ENCODE measurements around the gene ODAD4.

Gene ODAD4

GRCh38 chr17:41992576-41992975, 62.2 kb downstream of the ODAD4 start:
- H3K9me2 ChIP-seq (replicated peaks; ENCODE audit: low read depth, low read length), result no peaks in the 10 kb centered on the region
- no peaks in the 10 kb centered on the region for H3K79me2 ChIP-seq (ENCODE audit: insufficient read depth, low read length)
- H3K4me1 ChIP-seq (ENCODE audit: insufficient read depth, low read length, poor library complexity, severe bottlenecking), result no peaks in the 10 kb centered on the region
- no peak overlapping the region for H3K4me3 ChIP-seq (ENCODE audit: low read length, poor library complexity, severe bottlenecking)
- TF ChIP-seq EZH2phosphoT487 (IDR thresholded peaks at IDR 0.05; ENCODE audit: borderline replicate concordance) (no peak), CTCF (conservative IDR thresholded peaks at IDR 0.05; ENCODE audit: low read length) (no peak)
- no peak overlapping the region for H2AFZ ChIP-seq (ENCODE audit: low read length)
- H4K20me1 ChIP-seq (ENCODE audit: insufficient read depth, low read length, poor library complexity, severe bottlenecking), result no peaks in the 10 kb centered on the region
- H3K9me3 ChIP-seq (ENCODE audit: insufficient read depth, low read depth, low read length), result no peaks in the 10 kb centered on the region
- no peak overlapping the region for H3K4me2 ChIP-seq (ENCODE audit: low read depth, low read length, poor library complexity, severe bottlenecking)
- H3K36me3 ChIP-seq (ENCODE audit: insufficient read depth, low read length), result peaks cover 94% of the 10 kb centered on the region; the same call in 1 of the 2 replicates
- no peak overlapping the region for H3K9ac ChIP-seq (ENCODE audit: low read depth, low read length, poor library complexity, severe bottlenecking)
- no peaks in the 10 kb centered on the region for H3K27me3 ChIP-seq (ENCODE audit: insufficient read depth, low read length, poor library complexity, severe bottlenecking)
- 0 out of 2 replicates have a peak, but pooled peaks cover 4% of the 10 kb centered on the region for H3F3A ChIP-seq (ENCODE audit: low read depth)

GRCh38 chr17:41996855-41997164, 66.4 kb downstream of the ODAD4 start:
- Histone ChIP-seq H3F3A (ENCODE audit: low read depth) (0 out of 2 replicates have a peak, but pooled peaks cover 4% of the 10 kb centered on the region), H3K9me3 (ENCODE audit: insufficient read depth, low read depth, low read length) (no peaks in the 10 kb centered on the region), H2AFZ (ENCODE audit: low read length) (no peak overlapping the region), H3K4me3 (ENCODE audit: low read length, poor library complexity, severe bottlenecking) (no peak overlapping the region), H3K79me2 (ENCODE audit: insufficient read depth, low read length) (peaks cover 10% of the 10 kb centered on the region; the same call in 1 of the 2 replicates), H3K9ac (ENCODE audit: low read depth, low read length, poor library complexity, severe bottlenecking) (no peak overlapping the region), H4K20me1 (ENCODE audit: insufficient read depth, low read length, poor library complexity, severe bottlenecking) (no peaks in the 10 kb centered on the region), H3K27me3 (ENCODE audit: insufficient read depth, low read length, poor library complexity, severe bottlenecking) (no peaks in the 10 kb centered on the region), H3K9me2 (replicated peaks; ENCODE audit: low read depth, low read length) (no peaks in the 10 kb centered on the region), H3K4me1 (ENCODE audit: insufficient read depth, low read length, poor library complexity, severe bottlenecking) (no peaks in the 10 kb centered on the region), H3K4me2 (ENCODE audit: low read depth, low read length, poor library complexity, severe bottlenecking) (no peak overlapping the region), H3K36me3 (ENCODE audit: insufficient read depth, low read length) (peaks cover 89% of the 10 kb centered on the region)
- no peak for TF ChIP-seq EZH2phosphoT487 (IDR thresholded peaks at IDR 0.05; ENCODE audit: borderline replicate concordance)
- TF ChIP-seq CTCF (conservative IDR thresholded peaks at IDR 0.05; ENCODE audit: low read length), result no peak

GRCh38 chr17:41998497-41998896, 68.1 kb downstream of the ODAD4 start:
- H3K79me2 ChIP-seq (ENCODE audit: insufficient read depth, low read length), result peaks cover 27% of the 10 kb centered on the region; the same call in 1 of the 2 replicates
- no peaks in the 10 kb centered on the region for H3K9me3 ChIP-seq (ENCODE audit: insufficient read depth, low read depth, low read length)
- peaks cover 90% of the 10 kb centered on the region for H3K36me3 ChIP-seq (ENCODE audit: insufficient read depth, low read length)
- 0 out of 2 replicates have a peak, but pooled peaks cover 4% of the 10 kb centered on the region for H3F3A ChIP-seq (ENCODE audit: low read depth)
- H3K4me3 ChIP-seq (ENCODE audit: low read length, poor library complexity, severe bottlenecking), result no peak overlapping the region
- no peak overlapping the region for H2AFZ ChIP-seq (ENCODE audit: low read length)
- H3K4me1 ChIP-seq (ENCODE audit: insufficient read depth, low read length, poor library complexity, severe bottlenecking), result no peaks in the 10 kb centered on the region
- no peaks in the 10 kb centered on the region for H3K9me2 ChIP-seq (replicated peaks; ENCODE audit: low read depth, low read length)
- TF ChIP-seq EZH2phosphoT487 (IDR thresholded peaks at IDR 0.05; ENCODE audit: borderline replicate concordance) (no peak), CTCF (conservative IDR thresholded peaks at IDR 0.05; ENCODE audit: low read length) (no peak)
- H3K9ac ChIP-seq (ENCODE audit: low read depth, low read length, poor library complexity, severe bottlenecking), result no peak overlapping the region
- H3K4me2 ChIP-seq (ENCODE audit: low read depth, low read length, poor library complexity, severe bottlenecking), result no peak overlapping the region
- H3K27me3 ChIP-seq (ENCODE audit: insufficient read depth, low read length, poor library complexity, severe bottlenecking), result no peaks in the 10 kb centered on the region
- peaks cover 6% of the 10 kb centered on the region for H4K20me1 ChIP-seq (ENCODE audit: insufficient read depth, low read length, poor library complexity, severe bottlenecking)

All from Loucy (cell line).